SK-N-SH (cell line): ENCODE results near the gene MRPL46. TPM values are rescaled to one million over a fixed set of nuclear protein-coding genes. Genes with fewer than 3 reads are reported as not detected.

Experiments
- CTCF ChIA-PET: fragments of 300-600, 350-600 bp; formaldehyde crosslinking; extraction: SDS; loops from one replicate; lab custom pipeline; 2021; lab: Yijun Ruan, JAX
- POLR2A ChIA-PET: fragments of 350-600 bp; sonication (Branson Sonifier 250); formaldehyde crosslinking; extraction: SDS; loops from one replicate; lab custom pipeline; 2020; ENCODE audit warnings: antibody characterized with exemption, inconsistent platforms; lab: Yijun Ruan, JAX
- DNase-seq: peaks from one replicate; pipeline ENCODE4 v3.0.0; 2012
- H2AFZ ChIP-seq: fragments of 200-600 bp; sonication (generic); 2 replicates; pipeline ENCODE4 v1.8.1; 2016; ENCODE audit warnings: antibody characterized with exemption, mild to moderate bottlenecking, low read depth
- H3F3A ChIP-seq: fragments of 200-600 bp; sonication (generic); replicated peaks from 2 replicates; pipeline ENCODE3; 2016; ENCODE audit warnings: antibody characterized with exemption, mild to moderate bottlenecking; ENCODE audit not compliant: insufficient read depth
- H3K27ac ChIP-seq, 2 experiments: fragments of 200-500 bp in 1 of 2; fragments of 200-600 bp in 1 of 2; sonication (Bioruptor generic) in 1 of 2; sonication (generic), shearing (Covaris generic) in 1 of 2; 2 replicates each; pipeline versions ENCODE4 v1.5.1 to v1.6.1; 2014 to 2016; ENCODE audit warnings: low read depth in 2 of 2, inconsistent platforms in 1 of 2, low read length in 1 of 2, mild to moderate bottlenecking in 1 of 2, mixed read lengths in 1 of 2
- H3K27me3 ChIP-seq: fragments of 200-600 bp; sonication (generic), shearing (Covaris generic); 2 replicates; pipeline ENCODE4 v1.6.1; 2016; ENCODE audit warnings: mixed run types; ENCODE audit not compliant: insufficient read depth
- H3K36me3 ChIP-seq, 2 experiments: fragments of 200-500 bp in 1 of 2; fragments of 200-600 bp in 1 of 2; sonication (Bioruptor generic) in 1 of 2; sonication (generic) in 1 of 2; replicated peaks in 1 of 2; 2 replicates each; pipeline versions ENCODE3 to v1.5.1; 2014 to 2016; ENCODE audit warnings: low read length in 1 of 2, mild to moderate bottlenecking in 1 of 2; ENCODE audit not compliant: insufficient read depth in 2 of 2, control insufficient read depth in 1 of 2
- H3K4me1 ChIP-seq, 2 experiments: fragments of 200-500 bp in 1 of 2; fragments of 200-600 bp in 1 of 2; sonication (Bioruptor generic) in 1 of 2; sonication (generic), shearing (Covaris generic) in 1 of 2; 2 replicates each; pipeline versions ENCODE4 v1.5.1 to v1.6.1; 2014 to 2016; ENCODE audit warnings: low read depth in 1 of 2, low read length in 1 of 2, mixed run types in 1 of 2; ENCODE audit not compliant: insufficient read depth in 2 of 2, control insufficient read depth in 1 of 2
- H3K4me2 ChIP-seq: fragments of 200-600 bp; sonication (generic), shearing (Covaris generic); 2 replicates; pipeline ENCODE4 v1.6.1; 2017; ENCODE audit warnings: mixed run types
- H3K4me3 ChIP-seq, 2 experiments: fragments of 200-500 bp in 1 of 2; fragments of 200-600 bp in 1 of 2; sonication (Bioruptor generic) in 1 of 2; sonication (generic), shearing (Covaris generic) in 1 of 2; 2 replicates each; pipeline versions ENCODE4 v1.5.1 to v1.8.1; 2014 to 2016; ENCODE audit warnings: low read depth in 2 of 2, inconsistent platforms in 1 of 2, low read length in 1 of 2, mild to moderate bottlenecking in 1 of 2, mixed read lengths in 1 of 2, moderate library complexity in 1 of 2
- H3K79me2 ChIP-seq: fragments of 200-600 bp; sonication (generic); 2 replicates; pipeline ENCODE4 v1.8.1; 2017; ENCODE audit warnings: mild to moderate bottlenecking; ENCODE audit not compliant: insufficient read depth
- H3K9ac ChIP-seq: fragments of 200-600 bp; sonication (generic); 2 replicates; pipeline ENCODE4 v1.6.1; 2017; ENCODE audit warnings: mixed run types
- H3K9me2 ChIP-seq: fragments of 200-600 bp; sonication (generic); 2 replicates; pipeline ENCODE4 v1.6.1; 2017; ENCODE audit warnings: mixed run types
- H3K9me3 ChIP-seq: fragments of 200-600 bp; sonication (generic); 2 replicates; pipeline ENCODE4 v1.6.1; 2017; ENCODE audit warnings: mixed run types, mild to moderate bottlenecking, moderate library complexity
- H4K20me1 ChIP-seq: fragments of 200-600 bp; sonication (generic); 2 replicates; pipeline ENCODE4 v1.6.1; 2017; ENCODE audit warnings: mild to moderate bottlenecking, mixed run types; ENCODE audit not compliant: insufficient read depth
- ELF1 ChIP-seq: IDR thresholded peaks from 2 replicates; pipeline ENCODE4 v1.4.0; 2012
- GATA2 ChIP-seq: sonication (generic); formaldehyde crosslinking; IDR thresholded peaks from 2 replicates; pipeline ENCODE4 v1.5.0; 2020; ENCODE audit warnings: mild to moderate bottlenecking, missing genetic modification reagents
- NRF1 ChIP-seq: IDR thresholded peaks from 2 replicates; pipeline ENCODE4 v1.6.1; 2012; ENCODE audit warnings: low read depth, mild to moderate bottlenecking, low read length
- PBX3 ChIP-seq: IDR thresholded peaks from 2 replicates; pipeline ENCODE4; 2012
- TCF12 ChIP-seq: IDR thresholded peaks from 2 replicates; pipeline ENCODE4 v1.4.0; 2012
- WGBS: methylation state at CpG from one replicate; pipeline ENCODE4 v1.1.6; 2017; ENCODE audit warnings: low lambda C conversion rate; 5-methylcytosine and 5-hydroxymethylcytosine counted together
- polyA plus RNA-seq, 3 experiments: library from polyadenylated mRNA; depleted of rRNA; stranded (reverse); fragments of >200 nt; gene quantifications; 2 replicates each; pipeline ENCODE4 v1.2.3, GENCODE V29; 2012
- TF ChIP-seq, protein P1 (sequence below): IDR thresholded peaks from 2 replicates; pipeline ENCODE4 v1.6.1; 2012; ENCODE audit warnings: mild to moderate bottlenecking, low read depth, low read length, moderate library complexity
- TF ChIP-seq, protein P2 (sequence below): fragments of 150-350 bp; IDR thresholded peaks from 2 replicates; pipeline ENCODE4 v1.6.1; 2017; ENCODE audit warnings: antibody characterized with exemption, low read length, low read depth, borderline replicate concordance

The MRPL46 gene
- polyA plus RNA-seq, 1 of the 3 experiments (the other 2 are of a cell fraction): 33.8 TPM

DNA sequence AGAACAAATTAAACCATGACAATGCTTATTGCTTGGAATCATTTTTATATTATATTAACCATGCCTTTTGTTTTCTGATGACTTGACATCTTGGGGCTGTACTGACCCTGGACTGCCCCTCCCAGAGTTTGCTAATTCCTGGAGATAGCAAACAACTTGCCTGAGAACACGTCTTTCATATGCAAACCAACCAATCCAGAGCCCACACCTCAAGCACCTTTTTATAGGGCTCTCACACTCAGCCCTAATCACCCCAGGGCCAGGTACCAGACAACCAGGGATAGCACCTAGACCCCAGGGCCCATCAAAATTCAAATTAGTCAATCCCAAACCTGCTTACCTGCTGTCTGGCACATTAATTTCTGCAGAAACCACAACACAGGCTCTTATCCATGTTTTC is 37.3 kb upstream of the MRPL46 start:
- H3K27ac ChIP-seq: no peak overlapping the region
- no peaks in the 10 kb centered on the region for H3K9me2 ChIP-seq
- H2AFZ ChIP-seq: no peak overlapping the region
- WGBS: 85% methylated on average over 1 of the region's 1 CpG
- TF ChIP-seq, protein P1, sequence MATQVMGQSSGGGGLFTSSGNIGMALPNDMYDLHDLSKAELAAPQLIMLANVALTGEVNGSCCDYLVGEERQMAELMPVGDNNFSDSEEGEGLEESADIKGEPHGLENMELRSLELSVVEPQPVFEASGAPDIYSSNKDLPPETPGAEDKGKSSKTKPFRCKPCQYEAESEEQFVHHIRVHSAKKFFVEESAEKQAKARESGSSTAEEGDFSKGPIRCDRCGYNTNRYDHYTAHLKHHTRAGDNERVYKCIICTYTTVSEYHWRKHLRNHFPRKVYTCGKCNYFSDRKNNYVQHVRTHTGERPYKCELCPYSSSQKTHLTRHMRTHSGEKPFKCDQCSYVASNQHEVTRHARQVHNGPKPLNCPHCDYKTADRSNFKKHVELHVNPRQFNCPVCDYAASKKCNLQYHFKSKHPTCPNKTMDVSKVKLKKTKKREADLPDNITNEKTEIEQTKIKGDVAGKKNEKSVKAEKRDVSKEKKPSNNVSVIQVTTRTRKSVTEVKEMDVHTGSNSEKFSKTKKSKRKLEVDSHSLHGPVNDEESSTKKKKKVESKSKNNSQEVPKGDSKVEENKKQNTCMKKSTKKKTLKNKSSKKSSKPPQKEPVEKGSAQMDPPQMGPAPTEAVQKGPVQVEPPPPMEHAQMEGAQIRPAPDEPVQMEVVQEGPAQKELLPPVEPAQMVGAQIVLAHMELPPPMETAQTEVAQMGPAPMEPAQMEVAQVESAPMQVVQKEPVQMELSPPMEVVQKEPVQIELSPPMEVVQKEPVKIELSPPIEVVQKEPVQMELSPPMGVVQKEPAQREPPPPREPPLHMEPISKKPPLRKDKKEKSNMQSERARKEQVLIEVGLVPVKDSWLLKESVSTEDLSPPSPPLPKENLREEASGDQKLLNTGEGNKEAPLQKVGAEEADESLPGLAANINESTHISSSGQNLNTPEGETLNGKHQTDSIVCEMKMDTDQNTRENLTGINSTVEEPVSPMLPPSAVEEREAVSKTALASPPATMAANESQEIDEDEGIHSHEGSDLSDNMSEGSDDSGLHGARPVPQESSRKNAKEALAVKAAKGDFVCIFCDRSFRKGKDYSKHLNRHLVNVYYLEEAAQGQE: no peak
- TF ChIP-seq GATA2 (CRISPR knock-in tag): no peak
- TF ChIP-seq, protein P2, sequence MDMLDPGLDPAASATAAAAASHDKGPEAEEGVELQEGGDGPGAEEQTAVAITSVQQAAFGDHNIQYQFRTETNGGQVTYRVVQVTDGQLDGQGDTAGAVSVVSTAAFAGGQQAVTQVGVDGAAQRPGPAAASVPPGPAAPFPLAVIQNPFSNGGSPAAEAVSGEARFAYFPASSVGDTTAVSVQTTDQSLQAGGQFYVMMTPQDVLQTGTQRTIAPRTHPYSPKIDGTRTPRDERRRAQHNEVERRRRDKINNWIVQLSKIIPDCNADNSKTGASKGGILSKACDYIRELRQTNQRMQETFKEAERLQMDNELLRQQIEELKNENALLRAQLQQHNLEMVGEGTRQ: no peak
- no peak for TF ChIP-seq ELF1
- TF ChIP-seq PBX3: no peak
- TF ChIP-seq TCF12: no peak
- no peaks in the 10 kb centered on the region for H3K27me3 ChIP-seq
- CTCF ChIA-PET: no interaction called here
- H3K79me2 ChIP-seq: no peaks in the 10 kb centered on the region
- no peak overlapping the region for H3K4me3 ChIP-seq
- H3F3A ChIP-seq: no peaks in the 10 kb centered on the region
- no peak overlapping the region for H3K9ac ChIP-seq
- H3K9me3 ChIP-seq: no peaks in the 10 kb centered on the region
- H3K4me2 ChIP-seq: no peak overlapping the region
- peaks cover 0 to 3% of the 10 kb centered on the region in 2 experiments; a peak in 1 of 4 replicates for H3K4me1 ChIP-seq
- POLR2A ChIA-PET: no interaction called here
- H3K36me3 ChIP-seq: peaks cover 14 to 23% of the 10 kb centered on the region in 2 experiments
- no peak for DNase-seq
- H4K20me1 ChIP-seq: no peaks in the 10 kb centered on the region

GRCh38 chr15:88498996-88499395 is 31.8 kb upstream of the MRPL46 start:
- 75% methylated on average over 3 of the region's 3 CpGs for WGBS

More at GRCh38 chr15:88498996-88499395, 31.8 kb upstream of the MRPL46 start:
- Histone ChIP-seq H3K27me3 (no peaks in the 10 kb centered on the region), H3K79me2 (no peaks in the 10 kb centered on the region), H4K20me1 (no peaks in the 10 kb centered on the region), H3K9ac (no peak overlapping the region), H3F3A (no peaks in the 10 kb centered on the region), H3K27ac (no peak overlapping the region; a peak in 1 of 4 replicates), H2AFZ (no peak overlapping the region), H3K9me3 (no peaks in the 10 kb centered on the region), H3K36me3 (peaks cover 0 to 4% of the 10 kb centered on the region in 2 experiments), H3K4me1 (peaks cover 0 to 10% of the 10 kb centered on the region in 2 experiments; a peak in 1 of 4 replicates), H3K4me2 (no peak overlapping the region), H3K4me3 (no peak overlapping the region), H3K9me2 (no peaks in the 10 kb centered on the region)
- ChIA-PET CTCF (interaction anchor here (0.8 to 1.2 kb wide), 3 partner anchors 10 to 29 kb away, joined by 3 to 4 read pairs (median 4); no protein-coding TSS in a partner anchor), POLR2A (no interaction called here)
- no peak for DNase-seq
- TF ChIP-seq NRF1 (no peak), ELF1 (no peak)
